ENCODE data around the gene NDST1.

Gene NDST1

DNA sequence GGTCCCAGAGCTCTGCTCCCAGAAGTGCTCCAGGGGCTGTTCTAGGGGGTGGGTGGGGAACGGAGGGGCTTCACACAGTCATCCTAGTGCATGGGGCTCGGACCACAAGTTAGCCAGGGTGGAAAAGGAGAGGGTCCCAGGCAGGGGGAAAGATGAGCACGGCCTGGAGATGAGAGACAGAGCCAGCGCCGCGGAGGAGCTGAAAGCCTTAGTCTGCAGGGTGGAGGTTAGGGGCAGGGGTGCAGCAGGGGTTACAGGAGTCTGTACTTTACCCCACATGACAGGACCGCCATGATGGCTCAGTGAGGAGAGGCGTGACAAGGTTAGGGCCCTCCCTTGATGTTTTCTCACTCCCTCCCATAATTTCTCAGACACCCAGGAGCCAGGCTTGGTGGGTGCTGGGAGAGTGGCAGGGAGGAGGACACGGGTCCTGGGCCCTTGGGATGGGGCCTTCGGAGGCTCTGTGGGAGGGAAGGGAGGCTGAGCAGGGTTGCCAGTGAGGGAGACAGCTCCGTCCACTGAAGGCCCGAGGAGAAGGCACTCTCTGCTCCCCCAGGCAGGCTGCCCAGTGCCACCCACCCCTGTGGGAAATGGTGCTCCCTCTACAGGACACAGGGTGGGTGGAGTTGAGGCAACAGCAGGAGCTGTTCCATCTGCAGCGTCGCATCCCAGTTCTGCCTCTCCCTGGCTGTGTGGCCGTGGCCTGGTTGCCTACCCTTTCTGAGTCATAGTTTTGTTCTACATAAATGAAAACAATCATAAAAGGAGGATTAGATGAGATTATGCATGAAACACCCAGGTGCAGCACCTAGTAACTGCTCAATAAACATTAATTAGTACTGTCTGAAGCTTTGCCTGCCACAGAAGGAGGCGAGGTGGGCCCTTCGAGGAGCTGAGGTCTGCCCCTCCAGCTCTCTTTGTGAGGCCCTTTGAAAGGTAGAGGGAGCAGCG lies 66.2 kb downstream of the NDST1 start:
- DNase-seq: peak; percentile 42

DNA sequence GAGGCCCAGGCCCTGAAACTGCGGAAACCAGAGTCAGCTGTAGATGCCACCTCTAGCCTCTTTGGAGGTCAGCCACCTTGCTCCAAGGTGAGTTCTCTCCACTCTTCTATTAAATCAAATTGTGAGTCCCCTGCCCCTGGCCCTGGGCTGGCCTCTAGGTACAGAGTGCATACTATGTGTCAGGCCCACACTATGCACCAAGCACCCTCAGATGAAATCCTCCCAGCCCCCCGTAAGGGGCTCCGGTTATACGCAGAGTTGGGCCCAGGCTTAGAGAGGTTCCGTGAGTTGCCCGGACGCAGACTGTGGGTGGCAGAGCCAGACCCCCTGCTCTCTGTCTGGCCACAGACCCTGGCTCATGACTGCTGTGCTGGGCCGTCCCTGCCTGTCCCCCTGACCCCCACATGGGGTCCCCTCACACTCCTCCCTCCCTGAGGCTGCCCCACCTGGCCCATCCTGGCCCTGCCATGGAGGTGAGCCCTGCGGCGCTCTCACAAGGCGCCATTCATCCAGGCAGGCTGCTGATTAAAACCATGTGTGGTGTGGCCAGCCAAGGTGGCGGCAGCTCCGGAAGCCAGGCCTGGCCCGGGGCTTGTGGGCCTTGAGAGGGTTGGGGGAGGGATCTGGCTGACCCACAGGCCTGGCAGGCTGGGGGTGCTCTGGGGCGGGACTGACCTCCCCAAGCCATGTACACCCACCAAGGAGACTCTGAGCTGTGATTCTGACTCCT lies 67.1 kb downstream of the NDST1 start:
- DNase-seq: peak; percentile 82

GRCh38 chr5:150575745-150576448 lies 68.0 kb downstream of the NDST1 start:
- peak; percentile 48 for DNase-seq

DNA sequence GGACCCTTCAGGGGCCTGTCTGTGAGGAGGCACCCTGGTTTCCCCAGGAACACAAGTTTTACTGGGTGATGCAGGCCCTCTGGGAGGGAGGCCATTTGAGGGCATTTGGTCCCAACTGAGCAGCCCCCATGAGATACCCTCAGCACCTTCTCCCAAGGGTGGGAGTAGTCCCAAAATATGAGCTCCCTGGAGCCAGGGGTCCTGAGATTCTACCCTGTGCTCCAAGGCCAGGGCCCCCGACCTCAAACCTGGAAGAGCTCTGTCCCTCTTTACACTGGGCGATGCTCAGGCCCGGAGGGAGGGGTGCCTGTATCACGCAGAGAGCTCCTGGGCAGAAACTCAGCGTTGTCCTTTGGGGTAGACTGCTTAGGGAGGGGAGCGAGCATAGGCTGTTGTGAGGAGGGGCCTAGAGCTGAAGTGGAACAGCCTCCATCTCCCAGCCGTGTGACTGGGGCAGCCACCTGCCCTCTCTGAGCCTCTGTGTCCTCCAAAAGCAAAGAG lies 68.6 kb downstream of the NDST1 start:
- DNase-seq: peak; percentile 23

DNA sequence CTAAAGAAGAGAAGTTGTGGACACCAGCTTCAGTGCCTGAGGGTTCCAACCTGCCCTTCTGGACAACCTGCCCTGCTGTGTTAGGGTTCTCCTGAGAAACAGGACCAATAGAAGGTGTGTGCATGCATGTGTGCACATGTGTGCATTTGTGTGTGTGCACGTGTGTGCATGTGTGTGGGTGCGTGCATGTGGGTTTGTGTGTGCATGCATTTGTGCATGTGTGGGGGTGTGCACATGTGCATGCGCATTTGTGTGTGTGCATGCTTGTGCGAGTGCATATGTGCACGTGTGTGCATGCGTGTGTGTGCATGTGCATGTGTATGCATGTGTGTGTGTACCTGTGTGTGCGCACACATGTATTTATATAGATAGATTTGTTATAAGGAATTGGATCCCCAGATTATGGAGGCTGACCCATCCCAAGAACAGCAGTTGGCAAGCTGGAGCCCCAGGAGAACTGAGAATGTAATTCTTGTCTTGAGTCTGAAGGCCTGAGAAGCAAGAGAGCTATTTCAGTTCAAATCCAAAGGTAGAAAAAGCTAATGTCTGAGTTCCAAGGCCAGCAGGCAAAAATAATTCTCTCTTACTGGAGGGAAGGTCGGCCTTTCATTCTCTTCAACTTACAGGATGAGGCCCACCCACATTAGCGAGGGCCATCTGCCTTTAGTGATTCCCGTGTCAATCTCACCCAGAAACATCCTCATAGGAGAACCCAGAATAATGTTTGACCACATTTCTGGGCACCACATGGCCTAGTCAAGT lies 69.6 kb downstream of the NDST1 start:
- DNase-seq: peak; percentile 50

GRCh38 chr5:150578781-150579461 lies 71.0 kb downstream of the NDST1 start:
- peak; percentile 41 for DNase-seq

GRCh38 chr5:150579462-150580400 lies 71.8 kb downstream of the NDST1 start:
- peak; percentile 37 for DNase-seq

- DNase-seq: peak; percentile 23
Observed at GRCh38 chr5:150580917-150581316, 73.0 kb downstream of the NDST1 start.

GRCh38 chr5:150582241-150583109 lies 74.5 kb downstream of the NDST1 start:
- peak; percentile 91 for DNase-seq

- DNase-seq: no peak
Observed at GRCh38 chr5:150583541-150584225, 75.8 kb downstream of the NDST1 start.

GRCh38 chr5:150584556-150585335 lies 76.8 kb downstream of the NDST1 start:
- DNase-seq: peak; percentile 43

DNA sequence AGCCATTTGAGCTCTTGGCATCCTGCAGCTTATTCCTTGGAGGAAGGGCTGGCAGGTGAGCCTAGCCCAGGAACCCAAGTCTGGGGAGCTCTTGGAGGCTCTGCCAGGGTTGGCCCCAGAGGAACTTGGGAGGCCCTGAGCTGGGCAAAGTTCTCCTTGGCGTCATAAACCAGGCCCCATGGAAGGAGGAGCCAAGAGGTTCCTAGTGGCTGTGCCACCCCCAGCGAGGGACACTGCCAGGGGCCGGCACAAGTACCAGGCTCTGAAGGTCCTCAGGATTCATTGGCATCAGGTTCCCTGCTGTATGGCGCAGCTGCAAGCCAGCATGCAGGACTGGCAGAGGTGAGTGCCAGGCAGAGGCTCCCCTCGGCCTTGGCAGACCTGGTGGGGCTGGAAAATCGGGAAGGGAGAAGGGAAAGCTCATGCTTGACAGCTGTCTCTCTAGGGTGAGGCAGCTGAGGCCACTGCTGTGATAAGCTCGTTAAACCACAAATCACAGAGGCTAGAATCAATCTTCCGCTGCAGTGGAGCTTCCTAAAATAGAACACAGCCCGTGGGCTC lies 77.9 kb downstream of the NDST1 start:
- peak; percentile 37 for DNase-seq

DNA sequence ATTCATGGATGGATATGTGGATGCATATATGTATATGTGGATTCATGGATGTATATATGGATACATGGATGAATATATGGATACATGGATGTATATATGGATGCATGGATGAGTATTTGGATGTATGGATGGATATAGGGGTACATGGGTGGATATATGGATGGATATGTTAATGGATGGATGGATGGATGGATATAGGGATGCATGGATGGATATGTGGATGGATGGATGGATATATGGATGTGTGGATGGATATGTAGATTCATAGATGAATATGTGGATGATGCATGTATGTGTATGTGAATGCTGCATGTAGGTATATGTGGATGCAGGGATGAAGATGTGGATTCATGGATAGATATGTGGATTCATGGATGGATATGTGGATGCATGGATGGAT lies 79.1 kb downstream of the NDST1 start:
- no peak for DNase-seq

DNA sequence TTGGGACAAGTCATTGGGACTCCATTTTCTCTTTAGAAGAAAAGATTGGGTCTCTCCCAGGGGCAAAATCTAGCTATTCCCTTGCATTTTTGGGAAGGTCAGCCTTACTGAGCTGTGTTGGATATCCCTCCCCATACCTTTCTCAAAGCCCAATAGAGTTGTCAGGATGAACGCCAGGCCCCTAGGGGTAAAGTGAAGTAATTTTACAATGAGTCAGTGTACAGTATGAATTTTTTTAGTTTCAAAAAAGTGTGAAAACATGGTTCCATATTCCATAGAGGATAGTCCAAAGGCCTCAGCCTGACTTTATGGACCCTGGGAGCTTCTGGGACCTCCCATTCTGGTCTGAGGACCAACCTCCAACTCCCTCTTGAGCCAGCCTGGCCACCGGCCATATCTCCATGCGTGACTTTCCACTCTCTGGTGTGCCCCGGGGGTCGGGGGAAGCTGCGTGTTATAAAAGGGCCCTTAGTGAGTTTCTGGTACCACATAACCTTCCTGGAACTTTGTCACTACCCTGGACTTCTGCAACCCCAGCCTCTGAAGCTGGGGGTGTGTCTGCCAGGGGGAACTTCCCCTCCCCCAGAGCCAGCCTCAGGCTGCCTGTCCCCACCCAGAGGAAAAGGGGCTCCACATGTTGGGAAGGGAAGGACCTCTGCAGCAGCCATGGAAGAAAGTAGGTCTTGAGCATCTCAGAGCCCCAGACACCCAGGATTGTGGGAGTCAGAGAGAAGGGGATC lies 80.1 kb downstream of the NDST1 start:
- DNase-seq: peak; percentile 42

GRCh38 chr5:150588596-150588890 lies 80.6 kb downstream of the NDST1 start:
- DNase-seq: no peak

GRCh38 chr5:150589862-150590601 lies 82.1 kb downstream of the NDST1 start:
- DNase-seq: peak; percentile 92

All from right forelimb (tissue), 1 donor.